DMS 273 treated with DMSO at 0.1 percent for 48 hours (cell line): ENCODE results near the gene SMAD5.

Experiments
- DNase-seq: peaks from one replicate; lab custom pipeline; 2025; lab: John Stamatoyannopoulos, UW

The SMAD5 gene

GRCh38 chr5:136222580-136223235, 90.1 kb downstream of the SMAD5 start:
- no peak for DNase-seq

DNA sequence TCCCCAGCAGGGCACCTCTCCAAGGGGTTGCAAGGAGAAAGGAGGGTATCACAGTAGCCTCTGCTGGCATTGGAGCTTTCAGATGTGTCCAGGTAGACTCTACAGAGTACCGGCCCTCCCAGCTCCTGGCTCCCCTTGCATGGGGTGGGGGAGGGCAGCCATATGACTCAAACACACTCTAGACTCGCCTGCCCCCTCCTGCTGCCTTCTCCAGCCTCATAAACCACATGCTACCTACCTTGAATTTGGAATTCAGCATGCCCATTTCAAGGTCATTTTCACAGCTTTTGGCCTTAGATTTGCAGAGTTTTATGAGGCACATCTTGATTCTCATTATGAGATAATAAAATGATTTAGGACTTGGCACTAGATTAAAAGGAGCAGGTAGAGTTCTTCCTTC, 93.2 kb downstream of the SMAD5 start:
- no peak for DNase-seq

GRCh38 chr5:136226401-136226800, 93.8 kb downstream of the SMAD5 start:
- no peak for DNase-seq

GRCh38 chr5:136228136-136228757, 95.6 kb downstream of the SMAD5 start:
- DNase-seq = no peak

DNA sequence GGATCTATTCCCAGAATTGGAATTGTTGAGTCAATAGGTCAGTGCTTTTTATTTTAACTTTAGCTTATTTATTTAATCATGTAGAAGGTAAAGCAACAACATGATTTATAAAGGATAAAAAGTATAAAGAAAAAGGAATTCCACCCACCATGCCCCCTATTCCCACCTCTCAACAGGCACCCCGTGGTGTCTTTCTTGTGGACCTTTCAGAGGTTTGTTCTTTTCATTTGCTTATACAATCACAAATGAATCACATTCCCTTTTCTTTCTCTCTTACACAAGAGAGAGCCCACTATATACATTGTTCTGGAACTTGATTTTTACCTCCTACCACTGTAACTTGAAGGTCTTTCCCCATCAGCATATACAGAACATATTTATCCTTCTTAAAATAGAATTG, 97.5 kb downstream of the SMAD5 start:
- DNase-seq = no peak

DNA sequence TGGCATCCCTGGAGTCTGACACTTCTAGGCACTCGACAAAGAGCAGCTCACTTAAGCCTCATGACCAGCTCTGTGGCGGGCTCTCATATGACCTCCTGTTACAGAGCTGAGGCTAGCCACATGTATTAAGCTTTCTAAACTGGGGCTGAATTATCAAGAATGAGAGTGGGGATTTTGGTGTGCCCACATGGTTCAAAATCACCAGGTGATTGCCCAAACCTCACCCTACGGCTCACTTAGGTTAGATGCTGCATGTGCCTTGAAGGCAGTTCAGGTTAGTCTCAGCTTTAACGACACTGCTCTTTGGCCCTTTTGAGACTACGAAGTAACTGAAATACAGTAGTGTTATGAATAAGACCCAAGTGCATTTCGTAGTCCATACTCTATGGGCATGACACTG, 99.7 kb downstream of the SMAD5 start:
- DNase-seq = no peak
